Peyer's patch (tissue), 4 donors: ENCODE measurements around the gene PLCXD3.

Experiments
- POLR2A ChIP-seq, 2 donors: fragments of 450-650 bp; IDR thresholded peaks; one replicate each; pipeline ENCODE4 v1.5.1; 2017; ENCODE audit warnings: antibody characterized with exemption in 2 of 2, mild to moderate bottlenecking in 2 of 2, moderate library complexity in 2 of 2
- TF ChIP-seq, protein P1 (sequence below), 6 experiments: fragments of 450-650 bp in 4 of 6; fragments of 200-600 bp in 2 of 6; sonication (generic) in 1 of 6; IDR thresholded peaks; one replicate each; pipeline ENCODE4 v1.5.1; 2017 to 2019; ENCODE audit warnings: antibody characterized with exemption in 6 of 6, mild to moderate bottlenecking in 3 of 6, moderate library complexity in 1 of 6

DNA sequence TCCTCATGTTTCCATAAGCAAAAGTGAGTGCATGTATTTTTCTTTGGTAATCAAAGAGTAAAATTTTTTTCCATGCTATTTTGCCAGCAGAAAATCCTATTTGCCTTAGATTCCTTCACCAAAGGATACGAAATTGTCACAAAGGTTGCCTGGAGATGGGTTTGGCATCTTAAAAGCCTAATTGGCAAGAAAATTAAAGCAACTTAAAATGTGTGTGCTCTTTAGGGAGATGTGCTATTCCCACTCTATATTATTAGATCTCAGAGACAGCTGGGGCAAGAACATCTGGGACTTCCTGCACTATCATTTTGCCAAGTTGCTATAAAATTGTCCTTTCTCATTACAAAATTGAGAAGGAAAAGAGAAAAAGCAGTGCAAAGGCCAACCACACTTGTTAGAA, 146.1 kb downstream of the PLCXD3 start:
- TF ChIP-seq, protein P1, sequence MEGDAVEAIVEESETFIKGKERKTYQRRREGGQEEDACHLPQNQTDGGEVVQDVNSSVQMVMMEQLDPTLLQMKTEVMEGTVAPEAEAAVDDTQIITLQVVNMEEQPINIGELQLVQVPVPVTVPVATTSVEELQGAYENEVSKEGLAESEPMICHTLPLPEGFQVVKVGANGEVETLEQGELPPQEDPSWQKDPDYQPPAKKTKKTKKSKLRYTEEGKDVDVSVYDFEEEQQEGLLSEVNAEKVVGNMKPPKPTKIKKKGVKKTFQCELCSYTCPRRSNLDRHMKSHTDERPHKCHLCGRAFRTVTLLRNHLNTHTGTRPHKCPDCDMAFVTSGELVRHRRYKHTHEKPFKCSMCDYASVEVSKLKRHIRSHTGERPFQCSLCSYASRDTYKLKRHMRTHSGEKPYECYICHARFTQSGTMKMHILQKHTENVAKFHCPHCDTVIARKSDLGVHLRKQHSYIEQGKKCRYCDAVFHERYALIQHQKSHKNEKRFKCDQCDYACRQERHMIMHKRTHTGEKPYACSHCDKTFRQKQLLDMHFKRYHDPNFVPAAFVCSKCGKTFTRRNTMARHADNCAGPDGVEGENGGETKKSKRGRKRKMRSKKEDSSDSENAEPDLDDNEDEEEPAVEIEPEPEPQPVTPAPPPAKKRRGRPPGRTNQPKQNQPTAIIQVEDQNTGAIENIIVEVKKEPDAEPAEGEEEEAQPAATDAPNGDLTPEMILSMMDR (IDR thresholded peaks at IDR 0.05): no peak
- TF ChIP-seq POLR2A (IDR thresholded peaks at IDR 0.05): no peak
